ENCODE data around the gene SPEM3. TPM values are rescaled to one million over a fixed set of nuclear protein-coding genes. Genes with fewer than 3 reads are reported as not detected.

SPEM3 gene
- total and polyA plus RNA-seq, 10 of the 15 experiments (the other 5 are each of a cell fraction or from before 2014, with no cell fraction given): not detected

- H3K9ac ChIP-seq (ENCODE audit: control insufficient read depth, insufficient read depth, low read length): peak overlapping the region; percentile 13
- no peaks in the 10 kb centered on the region for H3K36me3 ChIP-seq (ENCODE audit: control insufficient read depth in 2 of 2, insufficient read depth in 2 of 2, low read length in 1 of 2)
- ChIA-PET RAD21 (ENCODE audit: unreplicated experiment) (interaction anchor here (0.8 to 1.6 kb wide), 4 partner anchors 16 to 121 kb away, joined by 3 to 7 read pairs (median 6); partner anchors contain the start of genes PLSCR3 and POLR2A), POLR2A (interaction anchor here (0.5 to 8.2 kb wide), 7 partner anchors 16 to 758 kb away, joined by 3 to 63 read pairs (median 4); partner anchors contain the start of genes POLR2A, TMEM256 and ZBTB4), SMC1A (ENCODE audit: uncharacterized antibody, unreplicated experiment) (interaction anchor here (1.3 kb wide), 1 partner anchor 122 kb away, joined by 5 read pairs; no protein-coding TSS in a partner anchor), CTCF (interaction anchor here (0.9 to 2.8 kb wide), 4 partner anchors 76 to 248 kb away, joined by 3 to 16 read pairs (median 4); partner anchors contain the start of genes SENP3 and TP53)
- no peak overlapping the region; the same call in 1 of the 2 replicates for H3K27ac ChIP-seq (ENCODE audit: control insufficient read depth, insufficient read depth)
- H3K4me3 ChIP-seq: peak overlapping the region; percentile 97
- H3K79me2 ChIP-seq (ENCODE audit: control insufficient read depth, insufficient read depth, low read length): peaks cover 6% of the 10 kb centered on the region
- H3K9me3 ChIP-seq (replicated peaks; ENCODE audit: control insufficient read depth, insufficient read depth, low read length): no peaks in the 10 kb centered on the region
- peaks cover 0 to 4% of the 10 kb centered on the region in 2 experiments; a peak in 2 of 4 replicates for H3K27me3 ChIP-seq (replicated peaks in 1 of 2; ENCODE audit: control insufficient read depth in 2 of 2, insufficient read depth in 2 of 2, low read length in 1 of 2)
- no peak for FAIRE-seq
- no peak for DNase-seq (ENCODE audit: low read depth, low spot score)
- no peak overlapping the region for H2AFZ ChIP-seq (ENCODE audit: control insufficient read depth, low read depth, low read length)
- TF ChIP-seq YY1 (IDR thresholded peaks at IDR 0.05; ENCODE audit: low read depth, low read length) (no peak), CREB1 (IDR thresholded peaks at IDR 0.05; ENCODE audit: low read depth) (peak; percentile 9; the same call in 1 of the 2 replicates)
- ATAC-seq: no peak
- peak overlapping the region; percentile 78 for H3K4me2 ChIP-seq (ENCODE audit: control insufficient read depth, insufficient read depth)
- 55% methylated on average over 10 of the region's 11 CpGs for WGBS (ENCODE audit: insufficient coverage, insufficient replicate concordance, low lambda C conversion rate, missing lambda C conversion rate)
- intact Hi-C loops (cut with micrococcal nuclease; ENCODE audit: unreplicated experiment): loop anchor here (5.0 to 10.0 kb wide), 4 partner anchors 37 to 394 kb away; partner anchors contain the start of genes KCTD11, SENP3, SLC16A11 and TMEM256
- BruUV-seq (replicated peaks): no TSS peak
- no peaks in the 10 kb centered on the region for H4K20me1 ChIP-seq (ENCODE audit: control insufficient read depth, insufficient read depth)
- in situ Hi-C loops (cut with MboI): no loop called here
- H3K4me1 ChIP-seq (ENCODE audit: control insufficient read depth, insufficient read depth, low read length): peaks cover 29% of the 10 kb centered on the region
Observed at GRCh38 chr17:7438656-7439460, 10.2 kb downstream of the SPEM3 start.

DNA sequence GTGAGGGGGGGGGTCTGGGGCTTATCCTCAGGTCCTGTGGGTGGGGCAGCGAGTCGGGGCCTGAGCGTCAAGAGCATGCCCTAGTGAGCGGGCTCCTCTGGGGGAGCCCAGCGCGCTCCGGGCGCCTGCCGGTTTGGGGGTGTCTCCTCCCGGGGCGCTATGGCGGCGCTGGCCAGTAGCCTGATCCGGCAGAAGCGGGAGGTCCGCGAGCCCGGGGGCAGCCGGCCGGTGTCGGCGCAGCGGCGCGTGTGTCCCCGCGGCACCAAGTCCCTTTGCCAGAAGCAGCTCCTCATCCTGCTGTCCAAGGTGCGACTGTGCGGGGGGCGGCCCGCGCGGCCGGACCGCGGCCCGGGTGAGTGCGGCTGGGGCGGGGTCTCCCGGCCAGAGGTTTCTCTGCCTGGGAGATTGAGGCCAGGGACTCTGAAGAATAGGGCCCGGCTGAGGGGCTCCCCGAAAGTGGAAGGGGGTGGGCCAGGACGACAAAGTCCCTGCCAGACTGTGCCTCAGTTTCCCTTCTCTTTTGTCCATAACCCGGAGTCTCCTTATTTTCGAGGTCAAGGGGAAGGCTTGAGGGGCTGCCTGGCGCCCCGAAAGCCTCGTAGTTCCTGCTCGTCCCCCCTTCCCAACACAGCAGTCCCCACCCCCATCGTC lies 10.9 kb downstream of the SPEM3 start, which contains the start of gene FGF11:
TSS of gene FGF11 (plus strand) at position 51 of the 651 bp plus-strand sequence. CDS start at position 160, 109 bp downstream.
- intact Hi-C loops (cut with micrococcal nuclease; ENCODE audit: unreplicated experiment) (loop anchor here (5.0 to 10.0 kb wide), 4 partner anchors 37 to 395 kb away; partner anchors contain the start of genes KCTD11, SENP3, SLC16A11 and TMEM256), in situ Hi-C loops (cut with MboI) (no loop called here)
- POLR2A ChIA-PET: interaction anchor here (0.5 to 8.2 kb wide), 10 partner anchors 9 to 757 kb away, joined by 3 to 63 read pairs (median 6); partner anchors contain the start of genes POLR2A, SENP3, SLC35G6 and TMEM256
- BruUV-seq (replicated peaks): no TSS peak
- H3K4me3 ChIP-seq: peak within 1 kb of the TSS; percentile 97
- SMC1A ChIA-PET (ENCODE audit: uncharacterized antibody, unreplicated experiment): interaction anchor here (0.9 to 1.2 kb wide), 4 partner anchors 13 to 119 kb away, joined by 3 to 5 read pairs (median 3); partner anchors contain the start of gene TNFSF13
- H3K79me2 ChIP-seq (ENCODE audit: control insufficient read depth, insufficient read depth, low read length): peaks cover 6% of the 10 kb centered on the region
- WGBS (ENCODE audit: insufficient coverage, insufficient replicate concordance, low lambda C conversion rate, missing lambda C conversion rate): 9% methylated on average over 46 of the region's 50 CpGs
- H3K4me1 ChIP-seq (ENCODE audit: control insufficient read depth, insufficient read depth, low read length): peaks cover 29% of the 10 kb centered on the region
- peaks cover 0 to 4% of the 10 kb centered on the region in 2 experiments; a peak in 2 of 4 replicates for H3K27me3 ChIP-seq (replicated peaks in 1 of 2; ENCODE audit: control insufficient read depth in 2 of 2, insufficient read depth in 2 of 2, low read length in 1 of 2)
- RAD21 ChIA-PET (ENCODE audit: unreplicated experiment): interaction anchor here (0.7 to 2.5 kb wide), 8 partner anchors 15 to 121 kb away, joined by 3 to 12 read pairs (median 4); partner anchors contain the start of genes POLR2A, SENP3 and TMEM95
- peak within 1 kb of the TSS; percentile 46 for H3K27ac ChIP-seq (ENCODE audit: control insufficient read depth, insufficient read depth)
- peak within 1 kb of the TSS; percentile 82 for H2AFZ ChIP-seq (ENCODE audit: control insufficient read depth, low read depth, low read length)
- peak within 1 kb of the TSS; percentile 77 for H3K9ac ChIP-seq (ENCODE audit: control insufficient read depth, insufficient read depth, low read length)
- H3K36me3 ChIP-seq (ENCODE audit: control insufficient read depth in 2 of 2, insufficient read depth in 2 of 2, low read length in 1 of 2): no peaks in the 10 kb centered on the region
- no peak for FAIRE-seq
- CTCF ChIA-PET: interaction anchor here (0.7 to 2.8 kb wide), 5 partner anchors 37 to 248 kb away, joined by 3 to 16 read pairs (median 3); partner anchors contain the start of genes SENP3 and TP53
- H3K4me2 ChIP-seq (ENCODE audit: control insufficient read depth, insufficient read depth): peak within 1 kb of the TSS; percentile 91
- no peak for ATAC-seq
- no peaks in the 10 kb centered on the region for H4K20me1 ChIP-seq (ENCODE audit: control insufficient read depth, insufficient read depth)
- H3K9me3 ChIP-seq (replicated peaks; ENCODE audit: control insufficient read depth, insufficient read depth, low read length): no peaks in the 10 kb centered on the region
- no peak for DNase-seq (ENCODE audit: low read depth, low spot score)
- TF ChIP-seq MTA3 (IDR thresholded peaks at IDR 0.05; ENCODE audit: borderline replicate concordance, low read length): peak; percentile 10; the same call in 1 of the 2 replicates
- peak; percentile 96; the same call in 1 of the 2 replicates for TF ChIP-seq CHD2 (IDR thresholded peaks at IDR 0.05; ENCODE audit: borderline replicate concordance, low read depth, low read length)
- TF ChIP-seq LARP7 (IDR thresholded peaks at IDR 0.05): peak; percentile 56; the same call in 1 of the 2 replicates
- no peak for TF ChIP-seq CBX5 (IDR thresholded peaks at IDR 0.05; ENCODE audit: low read depth)
- no peak for TF ChIP-seq BCL3 (IDR thresholded peaks at IDR 0.05; ENCODE audit: borderline replicate concordance, insufficient read depth, low read depth, low read length, poor library complexity, severe bottlenecking)
- peak; percentile 35; the same call in 1 of the 2 replicates for TF ChIP-seq POLR2AphosphoS2 (IDR thresholded peaks at IDR 0.05; ENCODE audit: low read depth, low read length)
- no peak for TF ChIP-seq HSF1 (IDR thresholded peaks at IDR 0.05; ENCODE audit: low read depth, low read length)
- TF ChIP-seq NFIC (IDR thresholded peaks at IDR 0.05; ENCODE audit: low read depth, low read length): no peak

Measured in GM12878 (cell line).